HEK293 (cell line): Measurements from ENCODE around the gene THPO.

Experiments
- BCL11B ChIP-seq: fragments of 450-650 bp; formaldehyde crosslinking; IDR thresholded peaks from 2 replicates; pipeline ENCODE4 v1.5.1; 2016; ENCODE audit warnings: low read depth, missing biosample characterization, missing genetic modification characterization
- EGR2 ChIP-seq: fragments of 450-650 bp; formaldehyde crosslinking; IDR thresholded peaks from 2 replicates; pipeline ENCODE4 v1.5.1; 2016; ENCODE audit warnings: low read depth, missing biosample characterization, missing genetic modification characterization
- MYNN ChIP-seq: fragments of 450-650 bp; formaldehyde crosslinking; IDR thresholded peaks from 2 replicates; pipeline ENCODE4 v1.5.1; 2016; ENCODE audit warnings: missing biosample characterization, missing genetic modification characterization, borderline replicate concordance
- MZF1 ChIP-seq: fragments of 450-650 bp; formaldehyde crosslinking; IDR thresholded peaks from 2 replicates; pipeline ENCODE4 v1.5.1; 2017; ENCODE audit warnings: missing biosample characterization, missing genetic modification characterization, borderline replicate concordance
- OSR2 ChIP-seq: fragments of 450-650 bp; formaldehyde crosslinking; IDR thresholded peaks from 2 replicates; pipeline ENCODE4 v1.5.1; 2016; ENCODE audit warnings: missing biosample characterization, missing genetic modification characterization
- SP3 ChIP-seq: fragments of 450-650 bp; formaldehyde crosslinking; IDR thresholded peaks from 2 replicates; pipeline ENCODE4 v1.5.1; 2016; ENCODE audit warnings: missing biosample characterization, missing genetic modification characterization
- YY1 ChIP-seq: fragments of 450-650 bp; formaldehyde crosslinking; IDR thresholded peaks from 2 replicates; pipeline ENCODE4 v1.5.1; 2018; ENCODE audit warnings: missing biosample characterization, missing genetic modification characterization
- ZBTB7A ChIP-seq: fragments of 450-650 bp; formaldehyde crosslinking; IDR thresholded peaks from 2 replicates; pipeline ENCODE4 v1.5.1; 2016; ENCODE audit warnings: low read depth, missing biosample characterization, missing genetic modification characterization
- ZNF16 ChIP-seq: fragments of 450-650 bp; formaldehyde crosslinking; IDR thresholded peaks from 2 replicates; pipeline ENCODE4 v1.5.1; 2016; ENCODE audit warnings: low read depth, missing biosample characterization, missing genetic modification characterization
- ZNF19 ChIP-seq: fragments of 450-650 bp; formaldehyde crosslinking; IDR thresholded peaks from 2 replicates; pipeline ENCODE4; 2016; ENCODE audit warnings: missing biosample characterization, missing genetic modification characterization, low read depth
- ZNF202 ChIP-seq: fragments of 450-650 bp; formaldehyde crosslinking; IDR thresholded peaks from 2 replicates; pipeline ENCODE4 v1.5.1; 2016; ENCODE audit warnings: missing biosample characterization, missing genetic modification characterization, borderline replicate concordance
- ZNF335 ChIP-seq: fragments of 450-650 bp; formaldehyde crosslinking; conservative IDR thresholded peaks from 2 replicates; pipeline ENCODE4 v1.5.1; 2016; ENCODE audit warnings: missing biosample characterization, missing genetic modification characterization
- ZNF366 ChIP-seq: fragments of 450-650 bp; formaldehyde crosslinking; conservative IDR thresholded peaks from 2 replicates; pipeline ENCODE4 v1.5.1; 2016; ENCODE audit warnings: missing biosample characterization, missing genetic modification characterization
- ZNF792 ChIP-seq: fragments of 450-650 bp; formaldehyde crosslinking; IDR thresholded peaks from 2 replicates; pipeline ENCODE4 v1.5.1; 2016; ENCODE audit warnings: missing biosample characterization, missing genetic modification characterization
- ZSCAN30 ChIP-seq: fragments of 450-650 bp; IDR thresholded peaks from 2 replicates; pipeline ENCODE4 v1.5.1; 2018; ENCODE audit warnings: missing biosample characterization, mild to moderate bottlenecking, missing genetic modification characterization, moderate library complexity
- TF ChIP-seq, protein P1 (sequence below): fragments of 450-650 bp; formaldehyde crosslinking; IDR thresholded peaks from 2 replicates; pipeline ENCODE4 v1.5.1; 2016; ENCODE audit warnings: missing biosample characterization, missing genetic modification characterization
- TF ChIP-seq, protein P2 (sequence below): fragments of 450-650 bp; formaldehyde crosslinking; IDR thresholded peaks from 2 replicates; pipeline ENCODE4 v1.5.1; 2016; ENCODE audit warnings: missing biosample characterization, missing genetic modification characterization
- TF ChIP-seq, protein P3 (sequence below): fragments of 450-650 bp; formaldehyde crosslinking; IDR thresholded peaks from 2 replicates; pipeline ENCODE4 v1.5.1; 2016; ENCODE audit warnings: missing biosample characterization, missing genetic modification characterization
- TF ChIP-seq, protein P4 (sequence below): fragments of 450-650 bp; formaldehyde crosslinking; IDR thresholded peaks from 2 replicates; pipeline ENCODE4 v1.5.1; 2016; ENCODE audit warnings: missing biosample characterization, missing genetic modification characterization
- TF ChIP-seq, protein P5 (sequence below): fragments of 450-650 bp; formaldehyde crosslinking; IDR thresholded peaks from 2 replicates; pipeline ENCODE4 v1.5.1; 2016; ENCODE audit warnings: missing biosample characterization, missing genetic modification characterization
- TF ChIP-seq, protein P6 (sequence below): fragments of 450-650 bp; formaldehyde crosslinking; IDR thresholded peaks from 2 replicates; pipeline ENCODE4 v1.5.1; 2016; ENCODE audit warnings: missing biosample characterization, missing genetic modification characterization
- TF ChIP-seq, protein P7 (sequence below): fragments of 450-650 bp; formaldehyde crosslinking; IDR thresholded peaks from 2 replicates; pipeline ENCODE4 v1.5.1; 2016; ENCODE audit warnings: missing biosample characterization, missing genetic modification characterization, borderline replicate concordance

THPO gene

DNA sequence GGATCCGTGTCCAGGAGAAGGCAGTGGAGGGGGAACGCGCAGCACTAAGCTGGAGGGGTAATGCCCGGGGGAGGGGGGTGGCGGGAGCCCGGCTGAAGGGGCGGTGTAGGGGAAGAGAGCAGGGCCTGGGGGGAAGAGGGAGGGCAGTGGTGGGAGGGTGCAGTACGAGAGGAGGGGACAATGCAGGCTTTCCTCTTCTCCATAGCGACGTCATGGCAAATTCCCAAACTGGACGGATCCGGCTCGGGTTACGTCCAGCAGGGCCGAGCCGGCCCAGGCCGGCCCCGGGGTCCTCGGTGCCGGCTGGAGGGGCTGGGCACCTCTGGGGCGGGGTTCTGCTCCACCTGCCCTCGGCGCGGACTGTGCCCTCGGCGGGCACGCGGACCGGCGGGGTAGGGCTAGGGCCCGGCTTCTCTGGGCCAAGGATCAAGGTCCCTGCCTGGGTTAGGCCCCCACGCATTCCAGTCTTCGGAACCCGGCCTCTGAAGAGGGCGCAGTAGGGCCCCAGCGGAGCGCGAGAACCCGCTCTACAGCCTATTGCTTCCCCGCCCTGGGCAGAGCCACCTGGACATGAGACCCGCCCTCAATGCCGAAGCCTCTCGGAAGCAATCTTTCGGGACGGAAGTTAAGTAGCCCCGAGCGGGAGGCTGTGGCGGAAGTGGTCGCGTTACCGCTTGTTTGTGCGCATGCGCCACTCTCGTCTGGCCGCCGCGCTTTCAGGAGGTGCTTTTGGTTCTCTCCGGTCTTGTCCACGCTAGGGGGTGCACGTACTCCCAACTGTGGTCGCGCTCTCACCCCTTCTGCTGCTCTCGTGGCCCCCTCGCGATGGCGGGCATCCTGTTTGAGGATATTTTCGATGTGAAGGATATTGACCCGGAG, 15.1 kb downstream of the THPO start (continued):
- TF ChIP-seq, protein P1, sequence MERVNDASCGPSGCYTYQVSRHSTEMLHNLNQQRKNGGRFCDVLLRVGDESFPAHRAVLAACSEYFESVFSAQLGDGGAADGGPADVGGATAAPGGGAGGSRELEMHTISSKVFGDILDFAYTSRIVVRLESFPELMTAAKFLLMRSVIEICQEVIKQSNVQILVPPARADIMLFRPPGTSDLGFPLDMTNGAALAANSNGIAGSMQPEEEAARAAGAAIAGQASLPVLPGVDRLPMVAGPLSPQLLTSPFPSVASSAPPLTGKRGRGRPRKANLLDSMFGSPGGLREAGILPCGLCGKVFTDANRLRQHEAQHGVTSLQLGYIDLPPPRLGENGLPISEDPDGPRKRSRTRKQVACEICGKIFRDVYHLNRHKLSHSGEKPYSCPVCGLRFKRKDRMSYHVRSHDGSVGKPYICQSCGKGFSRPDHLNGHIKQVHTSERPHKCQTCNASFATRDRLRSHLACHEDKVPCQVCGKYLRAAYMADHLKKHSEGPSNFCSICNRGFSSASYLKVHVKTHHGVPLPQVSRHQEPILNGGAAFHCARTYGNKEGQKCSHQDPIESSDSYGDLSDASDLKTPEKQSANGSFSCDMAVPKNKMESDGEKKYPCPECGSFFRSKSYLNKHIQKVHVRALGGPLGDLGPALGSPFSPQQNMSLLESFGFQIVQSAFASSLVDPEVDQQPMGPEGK: peak; percentile 87
- TF ChIP-seq, protein P2, sequence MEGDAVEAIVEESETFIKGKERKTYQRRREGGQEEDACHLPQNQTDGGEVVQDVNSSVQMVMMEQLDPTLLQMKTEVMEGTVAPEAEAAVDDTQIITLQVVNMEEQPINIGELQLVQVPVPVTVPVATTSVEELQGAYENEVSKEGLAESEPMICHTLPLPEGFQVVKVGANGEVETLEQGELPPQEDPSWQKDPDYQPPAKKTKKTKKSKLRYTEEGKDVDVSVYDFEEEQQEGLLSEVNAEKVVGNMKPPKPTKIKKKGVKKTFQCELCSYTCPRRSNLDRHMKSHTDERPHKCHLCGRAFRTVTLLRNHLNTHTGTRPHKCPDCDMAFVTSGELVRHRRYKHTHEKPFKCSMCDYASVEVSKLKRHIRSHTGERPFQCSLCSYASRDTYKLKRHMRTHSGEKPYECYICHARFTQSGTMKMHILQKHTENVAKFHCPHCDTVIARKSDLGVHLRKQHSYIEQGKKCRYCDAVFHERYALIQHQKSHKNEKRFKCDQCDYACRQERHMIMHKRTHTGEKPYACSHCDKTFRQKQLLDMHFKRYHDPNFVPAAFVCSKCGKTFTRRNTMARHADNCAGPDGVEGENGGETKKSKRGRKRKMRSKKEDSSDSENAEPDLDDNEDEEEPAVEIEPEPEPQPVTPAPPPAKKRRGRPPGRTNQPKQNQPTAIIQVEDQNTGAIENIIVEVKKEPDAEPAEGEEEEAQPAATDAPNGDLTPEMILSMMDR (tag by site-specific recombination): peak; percentile 97
- TF ChIP-seq ZNF16 (tag by site-specific recombination) (no peak), YY1 (no peak), ZNF366 (tag by site-specific recombination) (peak; percentile 14), ZBTB7A (tag by site-specific recombination) (no peak; the same call in 1 of the 2 replicates), OSR2 (tag by site-specific recombination) (no peak), ZSCAN30 (peak; percentile 80), ZNF19 (tag by site-specific recombination) (no peak), ZNF792 (tag by site-specific recombination) (no peak), ZNF202 (tag by site-specific recombination) (no peak), EGR2 (0 out of 2 replicates have a peak, but pooled peaks have one; percentile 3), ZNF335 (tag by site-specific recombination) (peak; percentile 80), MZF1 (tag by site-specific recombination) (peak; percentile 0; the same call in 1 of the 2 replicates), BCL11B (tag by site-specific recombination) (peak; percentile 28), MYNN (tag by site-specific recombination) (no peak), SP3 (tag by site-specific recombination) (peak; percentile 54)
- TF ChIP-seq, protein P3, sequence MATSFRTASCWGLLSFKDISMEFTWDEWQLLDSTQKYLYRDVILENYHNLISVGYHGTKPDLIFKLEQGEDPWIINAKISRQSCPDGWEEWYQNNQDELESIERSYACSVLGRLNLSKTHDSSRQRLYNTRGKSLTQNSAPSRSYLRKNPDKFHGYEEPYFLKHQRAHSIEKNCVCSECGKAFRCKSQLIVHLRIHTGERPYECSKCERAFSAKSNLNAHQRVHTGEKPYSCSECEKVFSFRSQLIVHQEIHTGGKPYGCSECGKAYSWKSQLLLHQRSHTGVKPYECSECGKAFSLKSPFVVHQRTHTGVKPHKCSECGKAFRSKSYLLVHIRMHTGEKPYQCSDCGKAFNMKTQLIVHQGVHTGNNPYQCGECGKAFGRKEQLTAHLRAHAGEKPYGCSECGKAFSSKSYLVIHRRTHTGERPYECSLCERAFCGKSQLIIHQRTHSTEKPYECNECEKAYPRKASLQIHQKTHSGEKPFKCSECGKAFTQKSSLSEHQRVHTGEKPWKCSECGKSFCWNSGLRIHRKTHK (tag by site-specific recombination): no peak
- TF ChIP-seq, protein P4, sequence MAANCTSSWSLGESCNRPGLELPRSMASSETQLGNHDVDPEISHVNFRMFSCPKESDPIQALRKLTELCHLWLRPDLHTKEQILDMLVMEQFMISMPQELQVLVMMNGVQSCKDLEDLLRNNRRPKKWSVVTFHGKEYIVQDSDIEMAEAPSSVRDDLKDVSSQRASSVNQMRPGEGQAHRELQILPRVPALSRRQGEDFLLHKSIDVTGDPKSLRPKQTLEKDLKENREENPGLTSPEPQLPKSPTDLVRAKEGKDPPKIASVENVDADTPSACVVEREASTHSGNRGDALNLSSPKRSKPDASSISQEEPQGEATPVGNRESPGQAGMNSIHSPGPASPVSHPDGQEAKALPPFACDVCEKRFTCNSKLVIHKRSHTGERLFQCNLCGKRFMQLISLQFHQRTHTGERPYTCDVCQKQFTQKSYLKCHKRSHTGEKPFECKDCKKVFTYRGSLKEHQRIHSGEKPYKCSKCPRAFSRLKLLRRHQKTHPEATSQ (tag by site-specific recombination): no peak
- TF ChIP-seq, protein P5, sequence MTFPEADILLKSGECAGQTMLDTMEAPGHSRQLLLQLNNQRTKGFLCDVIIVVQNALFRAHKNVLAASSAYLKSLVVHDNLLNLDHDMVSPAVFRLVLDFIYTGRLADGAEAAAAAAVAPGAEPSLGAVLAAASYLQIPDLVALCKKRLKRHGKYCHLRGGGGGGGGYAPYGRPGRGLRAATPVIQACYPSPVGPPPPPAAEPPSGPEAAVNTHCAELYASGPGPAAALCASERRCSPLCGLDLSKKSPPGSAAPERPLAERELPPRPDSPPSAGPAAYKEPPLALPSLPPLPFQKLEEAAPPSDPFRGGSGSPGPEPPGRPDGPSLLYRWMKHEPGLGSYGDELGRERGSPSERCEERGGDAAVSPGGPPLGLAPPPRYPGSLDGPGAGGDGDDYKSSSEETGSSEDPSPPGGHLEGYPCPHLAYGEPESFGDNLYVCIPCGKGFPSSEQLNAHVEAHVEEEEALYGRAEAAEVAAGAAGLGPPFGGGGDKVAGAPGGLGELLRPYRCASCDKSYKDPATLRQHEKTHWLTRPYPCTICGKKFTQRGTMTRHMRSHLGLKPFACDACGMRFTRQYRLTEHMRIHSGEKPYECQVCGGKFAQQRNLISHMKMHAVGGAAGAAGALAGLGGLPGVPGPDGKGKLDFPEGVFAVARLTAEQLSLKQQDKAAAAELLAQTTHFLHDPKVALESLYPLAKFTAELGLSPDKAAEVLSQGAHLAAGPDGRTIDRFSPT: peak; percentile 59
- TF ChIP-seq, protein P6, sequence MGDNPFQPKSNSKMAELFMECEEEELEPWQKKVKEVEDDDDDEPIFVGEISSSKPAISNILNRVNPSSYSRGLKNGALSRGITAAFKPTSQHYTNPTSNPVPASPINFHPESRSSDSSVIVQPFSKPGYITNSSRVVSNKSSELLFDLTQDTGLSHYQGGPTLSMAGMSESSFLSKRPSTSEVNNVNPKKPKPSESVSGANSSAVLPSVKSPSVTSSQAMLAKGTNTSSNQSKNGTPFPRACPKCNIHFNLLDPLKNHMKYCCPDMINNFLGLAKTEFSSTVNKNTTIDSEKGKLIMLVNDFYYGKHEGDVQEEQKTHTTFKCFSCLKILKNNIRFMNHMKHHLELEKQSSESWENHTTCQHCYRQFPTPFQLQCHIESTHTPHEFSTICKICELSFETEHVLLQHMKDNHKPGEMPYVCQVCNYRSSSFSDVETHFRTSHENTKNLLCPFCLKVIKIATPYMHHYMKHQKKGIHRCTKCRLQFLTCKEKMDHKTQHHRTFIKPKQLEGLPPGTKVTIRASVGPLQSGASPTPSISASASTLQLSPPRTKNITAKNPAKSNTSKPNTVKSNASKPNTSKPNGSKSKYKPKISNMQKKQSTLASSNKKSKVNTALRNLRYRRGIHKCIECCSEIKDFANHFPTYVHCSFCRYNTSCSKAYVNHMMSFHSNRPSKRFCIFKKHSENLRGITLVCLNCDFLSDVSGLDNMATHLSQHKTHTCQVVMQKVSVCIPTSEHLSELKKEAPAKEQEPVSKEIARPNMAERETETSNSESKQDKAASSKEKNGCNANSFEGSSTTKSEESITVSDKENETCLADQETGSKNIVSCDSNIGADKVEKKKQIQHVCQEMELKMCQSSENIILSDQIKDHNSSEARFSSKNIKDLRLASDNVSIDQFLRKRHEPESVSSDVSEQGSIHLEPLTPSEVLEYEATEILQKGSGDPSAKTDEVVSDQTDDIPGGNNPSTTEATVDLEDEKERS (tag by site-specific recombination): no peak
- TF ChIP-seq, protein P7, sequence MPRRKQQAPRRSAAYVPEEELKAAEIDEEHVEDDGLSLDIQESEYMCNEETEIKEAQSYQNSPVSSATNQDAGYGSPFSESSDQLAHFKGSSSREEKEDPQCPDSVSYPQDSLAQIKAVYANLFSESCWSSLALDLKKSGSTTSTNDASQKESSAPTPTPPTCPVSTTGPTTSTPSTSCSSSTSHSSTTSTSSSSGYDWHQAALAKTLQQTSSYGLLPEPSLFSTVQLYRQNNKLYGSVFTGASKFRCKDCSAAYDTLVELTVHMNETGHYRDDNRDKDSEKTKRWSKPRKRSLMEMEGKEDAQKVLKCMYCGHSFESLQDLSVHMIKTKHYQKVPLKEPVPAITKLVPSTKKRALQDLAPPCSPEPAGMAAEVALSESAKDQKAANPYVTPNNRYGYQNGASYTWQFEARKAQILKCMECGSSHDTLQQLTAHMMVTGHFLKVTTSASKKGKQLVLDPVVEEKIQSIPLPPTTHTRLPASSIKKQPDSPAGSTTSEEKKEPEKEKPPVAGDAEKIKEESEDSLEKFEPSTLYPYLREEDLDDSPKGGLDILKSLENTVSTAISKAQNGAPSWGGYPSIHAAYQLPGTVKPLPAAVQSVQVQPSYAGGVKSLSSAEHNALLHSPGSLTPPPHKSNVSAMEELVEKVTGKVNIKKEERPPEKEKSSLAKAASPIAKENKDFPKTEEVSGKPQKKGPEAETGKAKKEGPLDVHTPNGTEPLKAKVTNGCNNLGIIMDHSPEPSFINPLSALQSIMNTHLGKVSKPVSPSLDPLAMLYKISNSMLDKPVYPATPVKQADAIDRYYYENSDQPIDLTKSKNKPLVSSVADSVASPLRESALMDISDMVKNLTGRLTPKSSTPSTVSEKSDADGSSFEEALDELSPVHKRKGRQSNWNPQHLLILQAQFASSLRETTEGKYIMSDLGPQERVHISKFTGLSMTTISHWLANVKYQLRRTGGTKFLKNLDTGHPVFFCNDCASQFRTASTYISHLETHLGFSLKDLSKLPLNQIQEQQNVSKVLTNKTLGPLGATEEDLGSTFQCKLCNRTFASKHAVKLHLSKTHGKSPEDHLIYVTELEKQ (tag by site-specific recombination): no peak
